ENCODE measurements around the gene COL15A1.

COL15A1 gene

GRCh38 chr9:99058964-99059921, 115.5 kb downstream of the COL15A1 start:
- H3K36me3 Mint-ChIP-seq, result peaks cover 8% of the 10 kb centered on the region
- ATAC-seq (peak; percentile 80), DNase-seq (ENCODE audit: low spot score in 2 of 2) (no peak)
- peak overlapping the region; percentile 82 for H3K27ac Mint-ChIP-seq
- peaks cover 5% of the 10 kb centered on the region for H3K9me3 Mint-ChIP-seq
- peaks cover 72% of the 10 kb centered on the region for H3K4me1 Mint-ChIP-seq
- peak overlapping the region; percentile 71 for H3K4me3 Mint-ChIP-seq

- Mint-ChIP-seq H3K4me1 (peaks cover 71% of the 10 kb centered on the region), H3K36me3 (peaks cover 8% of the 10 kb centered on the region), H3K4me3 (no peak overlapping the region), H3K9me3 (peaks cover 5% of the 10 kb centered on the region), H3K27ac (no peak overlapping the region)
- DNase-seq (ENCODE audit: low spot score in 2 of 2) (no peak), ATAC-seq (no peak)
These were observed 116.9 kb downstream of the COL15A1 start for GRCh38 chr9:99060621-99061020.

GRCh38 chr9:99062549-99062948, 118.8 kb downstream of the COL15A1 start:
- Mint-ChIP-seq H3K4me1 (peaks cover 52% of the 10 kb centered on the region), H3K27ac (no peak overlapping the region), H3K4me3 (no peak overlapping the region), H3K9me3 (peaks cover 3% of the 10 kb centered on the region), H3K36me3 (peaks cover 8% of the 10 kb centered on the region)
- DNase-seq (ENCODE audit: low spot score in 2 of 2) (no peak), ATAC-seq (no peak)

- no peak overlapping the region for H3K27ac Mint-ChIP-seq
- no peaks in the 10 kb centered on the region for H3K36me3 Mint-ChIP-seq
- ATAC-seq (no peak), DNase-seq (ENCODE audit: low spot score in 2 of 2) (no peak)
- no peak overlapping the region for H3K4me3 Mint-ChIP-seq
- peaks cover 3% of the 10 kb centered on the region for H3K9me3 Mint-ChIP-seq
- H3K4me1 Mint-ChIP-seq, result peaks cover 45% of the 10 kb centered on the region
These were observed 119.8 kb downstream of the COL15A1 start for GRCh38 chr9:99063522-99063921.

- DNase-seq (ENCODE audit: low spot score in 2 of 2) (no peak), ATAC-seq (no peak)
- Mint-ChIP-seq H3K27ac (no peak overlapping the region), H3K4me1 (peaks cover 52% of the 10 kb centered on the region), H3K9me3 (peaks cover 3% of the 10 kb centered on the region), H3K36me3 (no peaks in the 10 kb centered on the region), H3K4me3 (no peak overlapping the region)
These were observed 122.9 kb downstream of the COL15A1 start for GRCh38 chr9:99066571-99066970.

GRCh38 chr9:99069075-99069474, 125.4 kb downstream of the COL15A1 start:
- DNase-seq (ENCODE audit: low spot score in 2 of 2), result no peak
- Mint-ChIP-seq H3K36me3 (no peaks in the 10 kb centered on the region), H3K4me1 (peaks cover 48% of the 10 kb centered on the region), H3K9me3 (no peaks in the 10 kb centered on the region), H3K27ac (peak overlapping the region; percentile 60), H3K4me3 (no peak overlapping the region)
- no peak for ATAC-seq

- Mint-ChIP-seq H3K36me3 (no peaks in the 10 kb centered on the region), H3K27ac (peak overlapping the region; percentile 60), H3K4me1 (peaks cover 48% of the 10 kb centered on the region), H3K9me3 (no peaks in the 10 kb centered on the region), H3K4me3 (no peak overlapping the region)
- ATAC-seq (no peak), DNase-seq (ENCODE audit: low spot score in 2 of 2) (no peak)
These were observed 125.8 kb downstream of the COL15A1 start for GRCh38 chr9:99069546-99069945.

- ATAC-seq (no peak), DNase-seq (ENCODE audit: low spot score in 2 of 2) (no peak)
- Mint-ChIP-seq H3K9me3 (no peaks in the 10 kb centered on the region), H3K4me1 (peaks cover 50% of the 10 kb centered on the region), H3K4me3 (no peak overlapping the region), H3K27ac (no peak overlapping the region), H3K36me3 (no peaks in the 10 kb centered on the region)
These were observed 127.0 kb downstream of the COL15A1 start for GRCh38 chr9:99070681-99071080.

- H3K4me1 Mint-ChIP-seq, result peaks cover 57% of the 10 kb centered on the region
- no peak overlapping the region for H3K4me3 Mint-ChIP-seq
- no peaks in the 10 kb centered on the region for H3K9me3 Mint-ChIP-seq
- DNase-seq (ENCODE audit: low spot score in 2 of 2) (no peak), ATAC-seq (peak; percentile 50)
- H3K27ac Mint-ChIP-seq, result peak overlapping the region; percentile 52
- no peaks in the 10 kb centered on the region for H3K36me3 Mint-ChIP-seq
These were observed 127.8 kb downstream of the COL15A1 start for GRCh38 chr9:99071313-99072039.

- no peak for ATAC-seq
- H3K9me3 Mint-ChIP-seq, result no peaks in the 10 kb centered on the region
- no peak overlapping the region for H3K4me3 Mint-ChIP-seq
- H3K36me3 Mint-ChIP-seq, result no peaks in the 10 kb centered on the region
- H3K27ac Mint-ChIP-seq, result peak overlapping the region; percentile 52
- peaks cover 62% of the 10 kb centered on the region for H3K4me1 Mint-ChIP-seq
- no peak for DNase-seq (ENCODE audit: low spot score in 2 of 2)
These were observed 128.3 kb downstream of the COL15A1 start for GRCh38 chr9:99072040-99072394.

- H3K4me3 Mint-ChIP-seq, result no peak overlapping the region
- DNase-seq (ENCODE audit: low spot score in 2 of 2) (no peak), ATAC-seq (no peak)
- H3K27ac Mint-ChIP-seq, result no peak overlapping the region
- no peaks in the 10 kb centered on the region for H3K36me3 Mint-ChIP-seq
- peaks cover 68% of the 10 kb centered on the region for H3K4me1 Mint-ChIP-seq
- H3K9me3 Mint-ChIP-seq, result no peaks in the 10 kb centered on the region
These were observed 129.6 kb downstream of the COL15A1 start for GRCh38 chr9:99073347-99073746.

GRCh38 chr9:99073985-99074901, 130.5 kb downstream of the COL15A1 start:
- Mint-ChIP-seq H3K27ac (peak overlapping the region; percentile 54), H3K36me3 (no peaks in the 10 kb centered on the region), H3K9me3 (no peaks in the 10 kb centered on the region), H3K4me1 (peaks cover 66% of the 10 kb centered on the region), H3K4me3 (no peak overlapping the region)
- no peak for DNase-seq (ENCODE audit: low spot score in 2 of 2)
- no peak for ATAC-seq

- no peaks in the 10 kb centered on the region for H3K9me3 Mint-ChIP-seq
- ATAC-seq (no peak), DNase-seq (ENCODE audit: low spot score in 2 of 2) (no peak)
- peak overlapping the region; percentile 54 for H3K27ac Mint-ChIP-seq
- H3K4me3 Mint-ChIP-seq, result no peak overlapping the region
- peaks cover 68% of the 10 kb centered on the region for H3K4me1 Mint-ChIP-seq
- H3K36me3 Mint-ChIP-seq, result no peaks in the 10 kb centered on the region
These were observed 131.2 kb downstream of the COL15A1 start for GRCh38 chr9:99074902-99075245.

GRCh38 chr9:99075246-99075912, 131.7 kb downstream of the COL15A1 start:
- Mint-ChIP-seq H3K27ac (peak overlapping the region; percentile 54), H3K4me3 (no peak overlapping the region), H3K36me3 (no peaks in the 10 kb centered on the region), H3K9me3 (no peaks in the 10 kb centered on the region), H3K4me1 (peaks cover 68% of the 10 kb centered on the region)
- DNase-seq (ENCODE audit: low spot score in 2 of 2) (no peak), ATAC-seq (no peak)

- H3K4me1 Mint-ChIP-seq, result peaks cover 61% of the 10 kb centered on the region
- H3K9me3 Mint-ChIP-seq, result no peaks in the 10 kb centered on the region
- ATAC-seq, result no peak
- no peak overlapping the region for H3K4me3 Mint-ChIP-seq
- DNase-seq (ENCODE audit: low spot score in 2 of 2), result no peak
- H3K27ac Mint-ChIP-seq, result peak overlapping the region; percentile 94
- H3K36me3 Mint-ChIP-seq, result no peaks in the 10 kb centered on the region
These were observed 132.3 kb downstream of the COL15A1 start for GRCh38 chr9:99076030-99076429.

All from stimulated activated effector memory CD8-positive, alpha-beta T cell treated with anti-CD3 and anti-CD28 coated beads, Interleukin-12 subunit alpha, Interleukin-12 subunit beta, amount 100 ng/mL, for 72 hours (primary cell).